GM12865 (cell line): Measurements from ENCODE around the gene DEAF1.

Experiments used
- DNase-seq: peaks from one replicate; pipeline ENCODE4 v3.0.0; 2010; ENCODE audit warnings: low read depth
- H3K4me3 ChIP-seq: 2 replicates; pipeline ENCODE4 v1.5.1; 2011; ENCODE audit warnings: mild to moderate bottlenecking, low read depth, low read length, control low read depth
- CTCF ChIP-seq: IDR thresholded peaks from 2 replicates; pipeline ENCODE4 v1.5.1; 2011; ENCODE audit warnings: low read length, control low read depth, low read depth, inconsistent platforms; ENCODE audit not compliant: insufficient read depth; ENCODE audit errors: missing control alignments

DEAF1 gene

GRCh38 chr11:635945-636510 lies 59.0 kb downstream of the DEAF1 start:
- no peak overlapping the region for H3K4me3 ChIP-seq
- TF ChIP-seq CTCF, result no peak

GRCh38 chr11:630871-631270 lies 64.2 kb downstream of the DEAF1 start:
- TF ChIP-seq CTCF, result no peak
- DNase-seq, result peak; percentile 54

More at GRCh38 chr11:635945-636510, 59.0 kb downstream of the DEAF1 start:
- DNase-seq, result no peak

GRCh38 chr11:629237-629583 lies 65.8 kb downstream of the DEAF1 start:
- DNase-seq, result peak; percentile 82
- H3K4me3 ChIP-seq, result peak overlapping the region; percentile 39
- peak; percentile 2 for TF ChIP-seq CTCF

More at GRCh38 chr11:630871-631270, 64.2 kb downstream of the DEAF1 start:
- no peak overlapping the region for H3K4me3 ChIP-seq

GRCh38 chr11:628056-628455 lies 67.0 kb downstream of the DEAF1 start:
- no peak for TF ChIP-seq CTCF
- no peak for DNase-seq
- no peak overlapping the region for H3K4me3 ChIP-seq

GRCh38 chr11:627308-627576 lies 67.8 kb downstream of the DEAF1 start:
- no peak for TF ChIP-seq CTCF
- H3K4me3 ChIP-seq, result no peak overlapping the region

GRCh38 chr11:626475-627307 lies 68.3 kb downstream of the DEAF1 start, which contains the start of gene SCT:
SCT (minus strand) TSS chr11:627181; CDS start chr11:627143, 38 bp downstream.
- H3K4me3 ChIP-seq, result no peak within 1 kb of the TSS
- no peak for DNase-seq
- no peak for TF ChIP-seq CTCF

More at GRCh38 chr11:627308-627576, 67.8 kb downstream of the DEAF1 start:
- DNase-seq, result no peak
